GM21447 (cell line): Measurements from ENCODE around the gene HIPK3.

Source experiments
- ATAC-seq: cut with Tn5 transposase; IDR thresholded peaks from one replicate; pipeline ENCODE4 v1.9.1; 2021; ENCODE audit not compliant: unreplicated experiment

Gene HIPK3

DNA sequence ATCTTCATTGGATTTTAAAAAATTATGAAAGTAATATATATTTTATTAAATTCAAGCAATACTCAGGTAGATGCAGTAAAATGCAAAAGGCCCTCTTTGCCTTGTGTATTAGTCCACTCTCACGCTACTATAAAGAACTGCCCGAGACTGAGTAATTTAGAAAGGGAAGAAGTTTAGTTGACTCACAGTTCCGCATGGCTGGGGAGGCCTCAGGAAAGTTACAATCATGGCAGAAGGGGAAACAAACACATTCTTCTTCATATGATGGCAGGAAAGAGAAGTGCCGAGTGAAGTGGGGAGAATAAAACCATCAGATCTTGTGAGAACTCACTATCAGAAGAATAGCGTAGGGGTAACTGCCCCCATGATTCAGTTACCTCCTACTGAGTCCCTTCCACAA is 130.8 kb downstream of the HIPK3 start:
- peak; percentile 57 for ATAC-seq

DNA sequence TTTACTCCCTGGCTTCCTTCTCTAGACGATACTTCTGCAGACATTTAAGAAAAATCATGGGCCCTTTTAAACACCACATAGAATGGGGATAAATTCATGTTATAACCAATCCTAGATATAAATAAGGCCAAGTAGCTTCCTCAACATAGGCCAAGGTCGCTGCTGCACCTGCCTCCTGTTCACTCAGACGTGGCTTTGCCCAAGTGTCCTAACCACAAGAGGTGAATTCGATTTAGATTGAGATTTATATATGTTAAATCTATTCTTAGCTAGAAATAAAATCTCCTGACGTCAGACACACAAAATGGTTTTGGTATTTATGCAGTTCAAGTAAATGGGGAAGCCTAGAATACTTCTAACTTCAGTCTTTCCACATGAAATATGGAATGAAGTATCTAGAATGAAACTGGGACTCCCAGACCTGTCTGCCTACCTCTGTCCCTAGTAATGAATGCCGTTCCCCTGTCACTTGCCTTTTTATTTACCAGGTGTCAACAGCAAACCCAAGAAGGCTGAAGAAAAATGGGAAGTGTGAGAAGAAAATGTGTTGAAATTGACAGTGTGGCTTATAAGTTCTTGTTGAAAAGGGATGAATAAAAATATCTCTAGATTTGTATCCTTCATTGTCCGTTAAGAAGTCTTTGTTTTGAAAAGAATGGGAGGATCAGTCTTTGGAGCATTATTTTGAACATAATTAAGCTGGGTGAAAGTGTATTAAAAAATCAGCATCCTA is 131.8 kb downstream of the HIPK3 start:
- no peak for ATAC-seq

GRCh38 chr11:33389635-33390034 is 132.5 kb downstream of the HIPK3 start:
- peak; percentile 60 for ATAC-seq

GRCh38 chr11:33390944-33391892 is 134.0 kb downstream of the HIPK3 start:
- no peak for ATAC-seq

GRCh38 chr11:33391893-33392251 is 134.7 kb downstream of the HIPK3 start:
- ATAC-seq: no peak

DNA sequence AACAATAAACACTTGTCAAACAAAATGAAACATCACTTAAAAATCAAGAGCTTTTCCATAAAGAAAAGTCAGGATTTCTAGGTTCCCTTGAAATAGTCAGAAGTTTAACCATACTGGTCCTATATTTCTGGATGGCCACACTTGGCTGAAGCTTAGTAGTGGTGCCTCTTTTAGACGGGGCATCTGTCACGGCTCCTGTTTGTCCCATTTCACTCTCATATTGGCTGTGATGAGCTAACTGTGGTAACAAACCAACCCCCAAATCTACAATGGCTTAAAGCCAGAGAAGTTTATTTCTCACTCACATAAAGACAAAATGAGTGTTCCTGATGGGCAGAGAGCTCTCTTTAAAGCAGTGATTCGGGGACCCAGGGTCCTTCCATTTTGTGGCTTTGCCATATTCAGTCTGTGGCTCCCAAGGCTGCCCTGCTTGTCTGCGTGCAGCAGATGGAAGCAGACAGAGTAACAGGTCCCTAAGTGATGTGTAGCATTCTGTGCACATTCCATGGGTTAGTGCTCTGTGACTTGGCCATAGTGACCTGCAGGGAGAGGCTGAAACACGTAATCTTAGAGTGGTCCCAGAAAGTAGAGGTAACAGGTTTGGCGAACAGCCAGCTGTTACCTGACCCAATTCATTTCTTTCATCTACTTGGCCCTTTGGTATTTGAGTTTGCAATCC is 137.4 kb downstream of the HIPK3 start:
- ATAC-seq: no peak

GRCh38 chr11:33396361-33396760 is 139.2 kb downstream of the HIPK3 start:
- ATAC-seq: no peak

DNA sequence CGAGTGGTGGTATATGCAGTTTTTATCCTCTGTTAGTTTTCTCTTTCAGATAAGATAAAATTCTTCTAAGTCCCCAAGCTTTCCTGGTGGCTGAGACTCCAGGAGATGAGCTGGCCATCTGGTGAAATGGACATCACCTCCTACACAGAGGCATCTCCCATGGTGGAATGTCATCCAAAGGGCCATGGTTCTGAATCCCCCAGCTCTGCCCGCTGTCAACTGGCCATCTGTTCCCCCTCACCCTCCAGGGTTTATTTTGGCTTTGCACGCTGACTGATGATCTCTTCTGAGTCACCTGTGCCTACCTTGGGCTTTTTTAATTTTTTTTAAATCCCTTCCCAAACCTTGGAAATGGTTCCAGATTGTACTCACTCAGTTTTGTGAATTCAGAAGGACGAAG is 142.2 kb downstream of the HIPK3 start:
- no peak for ATAC-seq

- ATAC-seq: no peak
Observed at GRCh38 chr11:33402066-33402465, 144.9 kb downstream of the HIPK3 start.

DNA sequence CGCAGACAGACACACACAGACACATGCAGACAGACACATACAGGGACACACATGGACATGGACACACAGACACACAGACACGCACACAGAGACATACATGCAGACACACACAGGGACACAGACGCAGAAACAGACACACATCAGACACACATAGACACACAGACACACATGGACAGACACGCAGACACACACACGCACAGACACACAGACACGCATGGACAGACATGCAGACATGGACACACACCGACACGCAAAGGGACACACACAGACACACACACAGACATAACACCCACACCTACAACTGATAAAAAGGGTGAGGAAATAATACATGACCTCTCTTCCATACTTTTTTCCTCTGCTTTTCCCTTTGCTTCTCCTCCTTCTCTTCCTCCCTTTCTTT is 146.2 kb downstream of the HIPK3 start:
- no peak for ATAC-seq

DNA sequence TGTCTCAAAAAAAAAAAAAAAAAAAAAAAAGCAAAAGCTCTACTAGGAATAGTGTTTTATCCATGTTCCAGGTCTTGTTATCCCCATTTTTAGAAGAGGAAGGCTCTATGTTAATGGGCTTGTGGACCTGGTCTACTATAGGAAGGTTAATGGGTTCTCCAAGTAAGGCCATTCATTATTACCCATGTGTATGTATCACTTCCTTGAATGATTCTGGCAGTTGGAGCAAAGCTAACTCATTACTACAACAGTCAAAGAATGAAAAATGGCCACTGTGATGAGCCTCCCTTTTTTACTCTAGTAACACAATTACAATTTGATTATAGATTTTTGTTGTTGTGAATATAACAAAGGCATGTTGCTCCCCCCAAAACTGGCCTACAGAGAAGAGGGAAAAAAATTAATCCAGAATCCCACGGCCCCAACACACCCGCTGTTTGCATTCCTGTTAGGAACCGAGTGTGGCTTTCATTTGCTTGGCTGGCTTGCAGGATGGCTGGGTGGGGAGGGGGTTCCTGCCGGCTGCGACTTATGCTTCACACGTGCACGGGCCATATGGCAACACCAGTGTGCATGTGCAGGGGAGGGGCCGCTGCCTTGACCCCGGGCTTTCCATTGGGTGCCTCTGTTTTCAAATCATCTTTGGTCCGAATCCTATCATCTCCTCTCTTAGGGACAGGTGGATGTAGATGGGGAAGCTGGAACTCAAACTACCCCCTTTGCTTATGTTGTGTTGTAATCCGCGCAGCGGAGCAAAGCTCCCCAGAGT is 148.8 kb downstream of the HIPK3 start:
- no peak for ATAC-seq
